Activated CD4-positive, alpha-beta T cell treated with anti-CD3 and anti-CD28 coated beads, Interleukin-2, amount 50 U/mL, for 16 hours (primary cell): Measurements from ENCODE around the gene SLC19A2.
"Not testable (repeated sequence)": the region's sequence is repeated elsewhere in the genome, so short reads cannot be mapped to it uniquely, and the experiment has no call there.

Experiments
- DNase-seq: peaks from one replicate; pipeline ENCODE4 v3.0.0-alpha.2; 2020

The SLC19A2 gene

GRCh38 chr1:169485431-169486280, at the start of gene SLC19A2:
Gene SLC19A2, minus strand, starts transcription at chr1:169485944. Its CDS starts 178 bp downstream, at chr1:169485766.
- DNase-seq: peak; percentile 98

- DNase-seq: no peak
Observed at GRCh38 chr1:169534653-169535052, 48.9 kb upstream of the SLC19A2 start.

- DNase-seq: not testable (repeated sequence)
Observed at GRCh38 chr1:169533528-169534190, 47.9 kb upstream of the SLC19A2 start.

- no peak for DNase-seq
Observed at GRCh38 chr1:169530448-169530847, 44.7 kb upstream of the SLC19A2 start.

GRCh38 chr1:169529068-169529642, 43.4 kb upstream of the SLC19A2 start:
- peak; percentile 27 for DNase-seq

- no peak for DNase-seq
Observed at GRCh38 chr1:169528215-169529067, 42.7 kb upstream of the SLC19A2 start.

- DNase-seq: no peak
Observed at GRCh38 chr1:169527451-169528214, 41.9 kb upstream of the SLC19A2 start.

- DNase-seq: no peak
Observed at GRCh38 chr1:169527001-169527400, 41.3 kb upstream of the SLC19A2 start.

- DNase-seq: no peak
Observed at GRCh38 chr1:169526120-169526832, 40.5 kb upstream of the SLC19A2 start.

GRCh38 chr1:169525391-169525790, 39.6 kb upstream of the SLC19A2 start:
- no peak for DNase-seq

GRCh38 chr1:169523904-169524303, 38.2 kb upstream of the SLC19A2 start:
- DNase-seq: no peak

GRCh38 chr1:169521226-169521625, 35.5 kb upstream of the SLC19A2 start:
- no peak for DNase-seq

GRCh38 chr1:169517558-169518186, 31.9 kb upstream of the SLC19A2 start:
- DNase-seq: no peak

- DNase-seq: no peak
Observed at GRCh38 chr1:169515641-169516040, 29.9 kb upstream of the SLC19A2 start.

- no peak for DNase-seq
Observed at GRCh38 chr1:169514566-169515270, 29.0 kb upstream of the SLC19A2 start.

- DNase-seq: no peak
Observed at GRCh38 chr1:169513208-169513607, 27.5 kb upstream of the SLC19A2 start.

GRCh38 chr1:169511316-169512005, 25.7 kb upstream of the SLC19A2 start:
- DNase-seq: peak; percentile 23

GRCh38 chr1:169510060-169510459, 24.3 kb upstream of the SLC19A2 start:
- DNase-seq: no peak

- DNase-seq: no peak
Observed at GRCh38 chr1:169509354-169509753, 23.6 kb upstream of the SLC19A2 start.
